HEK293 (cell line): ENCODE measurements around the gene ARID3A.
A peak's percentile ranks its signal among the peaks of the same experiment; 100 is the strongest.

Source experiments
- CTCF ChIA-PET: fragments of 350-600 bp; formaldehyde crosslinking; extraction: SDS; loops from one replicate; lab custom pipeline; 2021; ENCODE audit warnings: antibody characterized with exemption; lab: Yijun Ruan, JAX
- POLR2A ChIA-PET: fragments of 300-600 bp; formaldehyde crosslinking; extraction: SDS; loops from one replicate; lab custom pipeline; 2020; ENCODE audit warnings: antibody characterized with exemption, inconsistent platforms; lab: Yijun Ruan, JAX
- H3K27ac ChIP-seq: fragments of 200-500 bp; sonication (Bioruptor generic); 2 replicates; pipeline ENCODE4 v1.5.1; 2014; ENCODE audit warnings: low read depth, low read length, control low read depth, inconsistent platforms; ENCODE audit errors: extremely low read depth
- H3K36me3 ChIP-seq, 2 experiments: fragments of 200-500 bp in 1 of 2; sonication (Bioruptor generic) in 1 of 2; 1 replicate in 1 of 2; 2 replicates in 1 of 2; pipeline ENCODE4 v1.5.1; 2014 to 2017; ENCODE audit warnings: inconsistent platforms in 2 of 2, low read length in 2 of 2; ENCODE audit not compliant: control insufficient read depth in 2 of 2, insufficient read depth in 1 of 2
- H3K4me1 ChIP-seq: fragments of 200-500 bp; sonication (Bioruptor generic); 2 replicates; pipeline ENCODE4 v1.5.1; 2014; ENCODE audit warnings: mild to moderate bottlenecking, low read length, inconsistent platforms; ENCODE audit not compliant: control insufficient read depth, insufficient read depth
- H3K4me3 ChIP-seq: 2 replicates; pipeline ENCODE4 v1.5.1; 2011; ENCODE audit warnings: low read depth, mild to moderate bottlenecking, control low read depth, low read length, moderate library complexity
- H3K9me3 ChIP-seq: fragments of 200-500 bp; sonication (Bioruptor generic); 2 replicates; pipeline ENCODE4 v1.5.1; 2014; ENCODE audit warnings: low read depth, low read length, inconsistent platforms; ENCODE audit not compliant: control insufficient read depth, insufficient read depth
- GFI1B ChIP-seq: fragments of 450-650 bp; formaldehyde crosslinking; IDR thresholded peaks from 2 replicates; pipeline ENCODE4 v1.5.1; 2016; ENCODE audit warnings: missing biosample characterization, missing genetic modification characterization
- KLF16 ChIP-seq: fragments of 450-650 bp; formaldehyde crosslinking; IDR thresholded peaks from 2 replicates; pipeline ENCODE4 v1.5.1; 2017; ENCODE audit warnings: missing biosample characterization, missing genetic modification characterization
- KLF8 ChIP-seq: fragments of 450-650 bp; formaldehyde crosslinking; IDR thresholded peaks from 2 replicates; pipeline ENCODE4 v1.5.1; 2016; ENCODE audit warnings: missing biosample characterization, missing genetic modification characterization
- SCRT1 ChIP-seq: fragments of 450-650 bp; formaldehyde crosslinking; IDR thresholded peaks from 2 replicates; pipeline ENCODE4 v1.5.1; 2016; ENCODE audit warnings: missing biosample characterization, missing genetic modification characterization, borderline replicate concordance
- SCRT2 ChIP-seq: fragments of 450-650 bp; formaldehyde crosslinking; IDR thresholded peaks from 2 replicates; pipeline ENCODE4 v1.5.1; 2016; ENCODE audit warnings: missing biosample characterization, missing genetic modification characterization
- YY1 ChIP-seq: fragments of 450-650 bp; formaldehyde crosslinking; IDR thresholded peaks from 2 replicates; pipeline ENCODE4 v1.5.1; 2018; ENCODE audit warnings: missing biosample characterization, missing genetic modification characterization
- ZBTB17 ChIP-seq: fragments of 450-650 bp; formaldehyde crosslinking; IDR thresholded peaks from 2 replicates; pipeline ENCODE4 v1.5.1; 2016; ENCODE audit warnings: missing biosample characterization, missing genetic modification characterization
- ZNF10 ChIP-seq: fragments of 450-650 bp; formaldehyde crosslinking; IDR thresholded peaks from 2 replicates; pipeline ENCODE4 v1.5.1; 2017; ENCODE audit warnings: missing biosample characterization, missing genetic modification characterization
- ZNF114 ChIP-seq: fragments of 450-650 bp; formaldehyde crosslinking; IDR thresholded peaks from 2 replicates; pipeline ENCODE4 v1.5.0; 2017; ENCODE audit warnings: missing biosample characterization, missing genetic modification characterization
- ZNF121 ChIP-seq: fragments of 450-650 bp; formaldehyde crosslinking; IDR thresholded peaks from 2 replicates; pipeline ENCODE4 v1.5.1; 2016; ENCODE audit warnings: missing biosample characterization, missing genetic modification characterization
- ZNF202 ChIP-seq: fragments of 450-650 bp; formaldehyde crosslinking; IDR thresholded peaks from 2 replicates; pipeline ENCODE4 v1.5.1; 2016; ENCODE audit warnings: missing biosample characterization, missing genetic modification characterization, borderline replicate concordance
- ZNF23 ChIP-seq: fragments of 450-650 bp; formaldehyde crosslinking; IDR thresholded peaks from 2 replicates; pipeline ENCODE4 v1.5.1; 2016; ENCODE audit warnings: missing biosample characterization, missing genetic modification characterization, borderline replicate concordance
- ZNF324 ChIP-seq: fragments of 450-650 bp; formaldehyde crosslinking; IDR thresholded peaks from 2 replicates; pipeline ENCODE4 v1.5.1; 2016; ENCODE audit warnings: missing biosample characterization, missing genetic modification characterization
- ZNF544 ChIP-seq: fragments of 450-650 bp; formaldehyde crosslinking; IDR thresholded peaks from 2 replicates; pipeline ENCODE4 v1.5.0; 2017; ENCODE audit warnings: missing biosample characterization, missing genetic modification characterization
- ZNF626 ChIP-seq: fragments of 450-650 bp; sonication (Bioruptor Pico); formaldehyde crosslinking; IDR thresholded peaks from 2 replicates; pipeline ENCODE4 v1.5.1; 2018; ENCODE audit warnings: missing biosample characterization, missing genetic modification characterization, inconsistent platforms
- TF ChIP-seq, protein P1 (sequence below): fragments of 450-650 bp; formaldehyde crosslinking; IDR thresholded peaks from 2 replicates; pipeline ENCODE4 v1.5.1; 2017; ENCODE audit warnings: missing biosample characterization, mild to moderate bottlenecking, missing genetic modification characterization, moderate library complexity
- TF ChIP-seq, protein P2 (sequence below): fragments of 450-650 bp; formaldehyde crosslinking; IDR thresholded peaks from 2 replicates; pipeline ENCODE4 v1.5.1; 2017; ENCODE audit warnings: missing biosample characterization, missing genetic modification characterization
- TF ChIP-seq, protein P3 (sequence below): sonication (generic); formaldehyde crosslinking; IDR thresholded peaks from 2 replicates; pipeline ENCODE4 v1.8.1; 2022; ENCODE audit warnings: mild to moderate bottlenecking, moderate library complexity, missing genetic modification reagents

ARID3A gene

DNA sequence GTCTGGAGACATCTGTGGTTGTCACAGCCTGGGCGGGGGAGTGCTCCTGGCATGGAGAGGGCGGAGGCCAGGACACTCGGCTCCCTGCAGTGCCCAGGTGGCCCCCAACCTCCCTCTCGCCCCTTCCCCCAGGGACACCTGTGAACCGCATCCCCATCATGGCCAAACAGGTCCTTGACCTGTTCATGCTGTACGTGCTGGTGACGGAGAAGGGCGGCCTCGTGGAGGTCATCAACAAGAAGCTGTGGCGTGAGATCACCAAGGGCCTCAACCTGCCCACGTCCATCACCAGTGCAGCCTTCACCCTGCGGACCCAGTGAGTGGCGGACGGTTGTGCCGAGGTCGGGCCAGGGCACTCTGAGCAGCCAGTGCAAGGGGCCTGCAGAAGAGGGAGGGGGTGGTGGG is 38.3 kb downstream of the ARID3A start:
- no peaks in the 10 kb centered on the region for H3K4me1 ChIP-seq
- ChIA-PET POLR2A (no interaction called here), CTCF (interaction anchor here (0.5 kb wide), 1 partner anchor 33 kb away, joined by 4 read pairs; no protein-coding TSS in a partner anchor)
- no peak for TF ChIP-seq ZNF544 (tag by site-specific recombination)
- no peak for TF ChIP-seq KLF16 (tag by site-specific recombination)
- TF ChIP-seq, protein P1, sequence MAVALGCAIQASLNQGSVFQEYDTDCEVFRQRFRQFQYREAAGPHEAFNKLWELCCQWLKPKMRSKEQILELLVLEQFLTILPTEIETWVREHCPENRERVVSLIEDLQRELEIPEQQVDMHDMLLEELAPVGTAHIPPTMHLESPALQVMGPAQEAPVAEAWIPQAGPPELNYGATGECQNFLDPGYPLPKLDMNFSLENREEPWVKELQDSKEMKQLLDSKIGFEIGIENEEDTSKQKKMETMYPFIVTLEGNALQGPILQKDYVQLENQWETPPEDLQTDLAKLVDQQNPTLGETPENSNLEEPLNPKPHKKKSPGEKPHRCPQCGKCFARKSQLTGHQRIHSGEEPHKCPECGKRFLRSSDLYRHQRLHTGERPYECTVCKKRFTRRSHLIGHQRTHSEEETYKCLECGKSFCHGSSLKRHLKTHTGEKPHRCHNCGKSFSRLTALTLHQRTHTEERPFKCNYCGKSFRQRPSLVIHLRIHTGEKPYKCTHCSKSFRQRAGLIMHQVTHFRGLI (tag by site-specific recombination) = no peak
- TF ChIP-seq, protein P2, sequence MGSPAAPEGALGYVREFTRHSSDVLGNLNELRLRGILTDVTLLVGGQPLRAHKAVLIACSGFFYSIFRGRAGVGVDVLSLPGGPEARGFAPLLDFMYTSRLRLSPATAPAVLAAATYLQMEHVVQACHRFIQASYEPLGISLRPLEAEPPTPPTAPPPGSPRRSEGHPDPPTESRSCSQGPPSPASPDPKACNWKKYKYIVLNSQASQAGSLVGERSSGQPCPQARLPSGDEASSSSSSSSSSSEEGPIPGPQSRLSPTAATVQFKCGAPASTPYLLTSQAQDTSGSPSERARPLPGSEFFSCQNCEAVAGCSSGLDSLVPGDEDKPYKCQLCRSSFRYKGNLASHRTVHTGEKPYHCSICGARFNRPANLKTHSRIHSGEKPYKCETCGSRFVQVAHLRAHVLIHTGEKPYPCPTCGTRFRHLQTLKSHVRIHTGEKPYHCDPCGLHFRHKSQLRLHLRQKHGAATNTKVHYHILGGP (tag by site-specific recombination) = no peak
- TF ChIP-seq SCRT1 (tag by site-specific recombination) = peak; percentile 83
- H3K27ac ChIP-seq = no peak overlapping the region
- H3K9me3 ChIP-seq = no peaks in the 10 kb centered on the region
- H3K36me3 ChIP-seq = peaks cover 6 to 62% of the 10 kb centered on the region in 2 experiments
- H3K4me3 ChIP-seq = no peak overlapping the region

DNA sequence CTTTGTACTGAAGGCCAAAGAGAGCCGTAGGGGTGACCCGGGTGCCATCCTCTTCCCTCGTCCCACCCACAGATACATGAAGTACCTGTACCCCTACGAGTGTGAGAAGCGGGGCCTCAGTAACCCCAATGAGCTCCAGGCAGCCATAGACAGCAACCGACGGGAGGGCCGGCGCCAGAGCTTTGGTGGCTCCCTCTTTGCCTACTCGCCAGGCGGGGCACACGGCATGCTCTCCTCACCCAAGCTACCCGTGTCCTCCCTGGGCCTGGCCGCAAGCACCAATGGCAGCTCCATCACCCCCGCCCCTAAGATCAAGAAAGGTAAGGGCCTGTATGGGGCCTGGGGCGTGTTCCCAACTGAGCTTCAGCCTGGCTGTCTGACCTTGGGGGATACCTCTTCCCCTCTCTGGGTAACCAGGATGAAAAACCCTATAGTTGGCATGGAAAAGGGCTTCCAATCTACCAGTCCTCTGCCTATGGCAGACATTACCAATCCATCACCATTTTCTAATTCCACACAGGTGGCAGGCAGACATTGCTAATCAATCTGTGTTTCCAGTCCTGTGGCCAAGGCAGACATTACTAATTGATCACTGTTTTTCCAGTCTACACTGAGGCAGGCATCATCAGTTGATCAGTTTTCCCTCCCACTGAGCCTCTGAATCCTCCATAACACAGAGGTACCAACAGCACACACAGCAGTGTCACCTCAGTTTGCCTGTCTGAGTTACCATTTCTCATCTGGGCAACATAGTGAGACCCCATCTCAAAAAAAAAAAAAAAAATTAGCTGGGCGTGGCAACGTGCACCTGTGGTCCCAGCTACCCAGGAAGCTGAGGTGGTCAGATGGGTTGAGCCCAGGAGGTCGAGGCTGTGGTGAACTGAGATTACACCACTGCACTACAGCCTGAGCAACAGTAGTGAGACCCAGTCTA is 39.2 kb downstream of the ARID3A start:
- POLR2A ChIA-PET = interaction anchor here (1.1 kb wide), 1 partner anchor 99 kb away, joined by 8 read pairs; no protein-coding TSS in a partner anchor

DNA sequence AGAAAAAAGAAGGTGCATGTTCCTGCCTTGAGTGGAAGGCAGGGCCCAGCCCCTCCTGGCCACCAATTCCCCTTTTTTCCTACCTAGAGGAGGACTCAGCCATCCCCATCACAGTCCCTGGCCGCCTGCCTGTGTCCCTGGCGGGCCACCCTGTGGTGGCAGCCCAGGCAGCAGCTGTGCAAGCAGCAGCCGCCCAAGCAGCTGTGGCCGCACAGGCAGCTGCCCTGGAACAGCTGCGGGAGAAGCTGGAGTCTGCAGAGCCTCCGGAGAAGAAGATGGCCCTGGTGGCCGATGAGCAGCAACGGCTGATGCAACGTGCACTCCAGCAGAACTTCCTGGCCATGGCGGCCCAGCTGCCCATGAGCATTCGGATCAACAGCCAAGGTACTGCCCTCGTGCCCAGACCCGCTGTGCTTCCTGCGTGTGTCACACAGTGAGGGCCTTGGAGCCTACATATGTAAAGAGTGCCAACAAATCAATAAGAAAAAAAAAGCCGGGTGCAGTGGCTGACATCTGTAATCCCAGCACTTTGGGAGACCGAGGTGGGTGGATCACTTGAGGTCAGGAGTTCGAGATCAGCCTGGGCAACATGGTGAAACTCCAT is 40.8 kb downstream of the ARID3A start:
- ChIA-PET CTCF (no interaction called here), POLR2A (interaction anchor here (0.6 to 1.1 kb wide), 6 partner anchors 24 to 142 kb away, joined by 3 to 8 read pairs (median 3); partner anchors contain the start of gene ARHGAP45)
- Histone ChIP-seq H3K9me3 (no peaks in the 10 kb centered on the region), H3K4me1 (no peaks in the 10 kb centered on the region), H3K27ac (no peak overlapping the region), H3K36me3 (peaks cover 8 to 67% of the 10 kb centered on the region in 2 experiments), H3K4me3 (no peak overlapping the region)
- TF ChIP-seq ZNF324 (tag by site-specific recombination) (no peak), ZNF202 (tag by site-specific recombination) (0 out of 2 replicates have a peak, but pooled peaks have one; percentile 29)
- TF ChIP-seq, protein P3, sequence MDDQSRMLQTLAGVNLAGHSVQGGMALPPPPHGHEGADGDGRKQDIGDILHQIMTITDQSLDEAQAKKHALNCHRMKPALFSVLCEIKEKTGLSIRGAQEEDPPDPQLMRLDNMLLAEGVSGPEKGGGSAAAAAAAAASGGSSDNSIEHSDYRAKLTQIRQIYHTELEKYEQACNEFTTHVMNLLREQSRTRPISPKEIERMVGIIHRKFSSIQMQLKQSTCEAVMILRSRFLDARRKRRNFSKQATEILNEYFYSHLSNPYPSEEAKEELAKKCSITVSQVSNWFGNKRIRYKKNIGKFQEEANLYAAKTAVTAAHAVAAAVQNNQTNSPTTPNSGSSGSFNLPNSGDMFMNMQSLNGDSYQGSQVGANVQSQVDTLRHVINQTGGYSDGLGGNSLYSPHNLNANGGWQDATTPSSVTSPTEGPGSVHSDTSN (CRISPR knock-in tag) = no peak

More for the DNA sequence above, 39.2 kb downstream of the ARID3A start:
- Histone ChIP-seq H3K4me3 (no peak overlapping the region), H3K36me3 (peaks cover 8 to 62% of the 10 kb centered on the region in 2 experiments), H3K4me1 (no peaks in the 10 kb centered on the region), H3K27ac (no peak overlapping the region), H3K9me3 (no peaks in the 10 kb centered on the region)
- CTCF ChIA-PET = interaction anchor here (0.5 to 1.3 kb wide), 2 partner anchors 12 to 34 kb away, joined by 4 to 7 read pairs; no protein-coding TSS in a partner anchor
- TF ChIP-seq ZNF114 (tag by site-specific recombination) (no peak), ZNF121 (tag by site-specific recombination) (peak; percentile 95), SCRT2 (peak; percentile 16; the same call in 1 of the 2 replicates), SCRT1 (tag by site-specific recombination) (peak; percentile 11; the same call in 1 of the 2 replicates), ZNF23 (tag by site-specific recombination) (peak; percentile 98), ZBTB17 (tag by site-specific recombination) (peak; percentile 100), ZNF626 (tag by site-specific recombination) (no peak), GFI1B (tag by site-specific recombination) (no peak), KLF8 (tag by site-specific recombination) (peak; percentile 51; the same call in 1 of the 2 replicates), YY1 (tag by site-specific recombination) (no peak), ZNF10 (tag by site-specific recombination) (0 out of 2 replicates have a peak, but pooled peaks have one; percentile 37)
